GM13977 (cell line): ENCODE measurements around the gene BIRC3.
"Not testable (repeated sequence)": the region's sequence is repeated elsewhere in the genome, so short reads cannot be mapped to it uniquely, and the experiment has no call there.

ENCODE experiments used
- DNase-seq: peaks from one replicate; pipeline ENCODE4 v3.0.0; 2012; ENCODE audit warnings: low spot score
- CTCF ChIP-seq: IDR thresholded peaks from 2 replicates; pipeline ENCODE4 v1.5.1; 2012; ENCODE audit warnings: mild to moderate bottlenecking, control low read depth; ENCODE audit not compliant: insufficient read depth; ENCODE audit errors: extremely low read depth, missing control alignments
- in situ Hi-C: fragments of 300-500 bp; cut with MboI; formaldehyde crosslinking; loops from one replicate; pipeline ENCODE4 v1.12.0; 2022; ENCODE audit warnings: low sequenced_read_pairs, low pct_unique_long_range_greater_than_20kb, mixed read lengths, inconsistent platforms; ENCODE audit not compliant: unreplicated experiment

The BIRC3 gene

GRCh38 chr11:102361086-102362031, 44.1 kb downstream of the BIRC3 start:
- no peak for TF ChIP-seq CTCF
- in situ Hi-C loops, result no loop called here

GRCh38 chr11:102364991-102365390, 47.7 kb downstream of the BIRC3 start:
- in situ Hi-C loops, result no loop called here
- TF ChIP-seq CTCF, result no peak
- no peak for DNase-seq

More at GRCh38 chr11:102361086-102362031, 44.1 kb downstream of the BIRC3 start:
- no peak for DNase-seq

- no peak for DNase-seq
- TF ChIP-seq CTCF, result peak; percentile 11
- in situ Hi-C loops, result no loop called here
Measured at GRCh38 chr11:102367364-102367763, 50.1 kb downstream of the BIRC3 start.

GRCh38 chr11:102368472-102368871, 51.2 kb downstream of the BIRC3 start:
- peak; percentile 80 for DNase-seq
- TF ChIP-seq CTCF, result no peak
- in situ Hi-C loops, result no loop called here

- in situ Hi-C loops, DNase-seq: not testable (repeated sequence)
Measured at GRCh38 chr11:102374633-102375424, 57.5 kb downstream of the BIRC3 start.

- TF ChIP-seq CTCF, result no peak
- DNase-seq, result no peak
- in situ Hi-C loops, result no loop called here
Measured at GRCh38 chr11:102375720-102376399, 58.6 kb downstream of the BIRC3 start.
